NCI-H82 (cell line): ENCODE results near the gene FAM98C.
"Not testable (repeated sequence)": the region's sequence is repeated elsewhere in the genome, so short reads cannot be mapped to it uniquely, and the experiment has no call there.

Experiments
- DNase-seq: peaks from one replicate; lab custom pipeline; 2025; lab: John Stamatoyannopoulos, UW

The FAM98C gene

GRCh38 chr19:38395381-38396114, 7.3 kb upstream of the FAM98C start:
- no peak for DNase-seq

- no peak for DNase-seq
Observed at GRCh38 chr19:38399081-38399480, 3.8 kb upstream of the FAM98C start.

- no peak for DNase-seq
Observed at GRCh38 chr19:38399537-38399936, 3.4 kb upstream of the FAM98C start.

- DNase-seq: no peak
Observed at GRCh38 chr19:38400361-38400760, 2.5 kb upstream of the FAM98C start.

- no peak for DNase-seq
Observed at GRCh38 chr19:38401148-38401547, 1.7 kb upstream of the FAM98C start.

GRCh38 chr19:38402623-38402966, 298 bp upstream of the FAM98C start:
- no peak for DNase-seq

GRCh38 chr19:38404858-38405257, 2.0 kb downstream of the FAM98C start:
- DNase-seq: no peak

- no peak for DNase-seq
Observed at GRCh38 chr19:38405276-38405675, 2.4 kb downstream of the FAM98C start.

GRCh38 chr19:38409631-38410133, 6.8 kb downstream of the FAM98C start:
- DNase-seq: no peak

- DNase-seq: not testable (repeated sequence)
Observed at GRCh38 chr19:38410407-38410806, 7.5 kb downstream of the FAM98C start.

GRCh38 chr19:38411041-38411712, 8.3 kb downstream of the FAM98C start:
- no peak for DNase-seq

- not testable (repeated sequence) for DNase-seq
Observed at GRCh38 chr19:38411898-38412297, 9.0 kb downstream of the FAM98C start.

- peak; percentile 88 for DNase-seq
Observed at GRCh38 chr19:38412491-38412890, 9.6 kb downstream of the FAM98C start.

- DNase-seq: peak; percentile 82
Observed at GRCh38 chr19:38412961-38413360, 10.1 kb downstream of the FAM98C start.

GRCh38 chr19:38413416-38413815, 10.5 kb downstream of the FAM98C start:
- no peak for DNase-seq

- DNase-seq: no peak
Observed at GRCh38 chr19:38417146-38417543, 14.3 kb downstream of the FAM98C start.

- peak; percentile 89 for DNase-seq
Observed at GRCh38 chr19:38417544-38418506, 14.9 kb downstream of the FAM98C start.

GRCh38 chr19:38420935-38421334, 18.0 kb downstream of the FAM98C start:
- no peak for DNase-seq

GRCh38 chr19:38421856-38422255, 19.0 kb downstream of the FAM98C start:
- DNase-seq: no peak

GRCh38 chr19:38422438-38422837, 19.5 kb downstream of the FAM98C start:
- DNase-seq: no peak

GRCh38 chr19:38424272-38424671, 21.4 kb downstream of the FAM98C start:
- no peak for DNase-seq

- DNase-seq: no peak
Observed at GRCh38 chr19:38425222-38425809, 22.4 kb downstream of the FAM98C start.
